KMS-11 (cell line): ENCODE data around the gene TTC24.

Experiments used
- H2AFZ ChIP-seq: fragments of 200-600 bp; sonication (generic); 2 replicates; pipeline ENCODE4 v1.6.1; 2016; ENCODE audit warnings: antibody characterized with exemption, mixed run types, low read depth
- H3K27ac ChIP-seq: fragments of 200-600 bp; sonication (generic); 2 replicates; pipeline ENCODE4 v1.6.1; 2016; ENCODE audit warnings: mild to moderate bottlenecking, mixed run types
- H3K27me3 ChIP-seq: fragments of 200-600 bp; sonication (generic); 2 replicates; pipeline ENCODE4 v1.6.1; 2017; ENCODE audit warnings: mild to moderate bottlenecking, low read depth, mixed run types, moderate library complexity; ENCODE audit not compliant: insufficient read depth
- H3K36me3 ChIP-seq: fragments of 200-600 bp; sonication (generic); 2 replicates; pipeline ENCODE4 v1.6.1; 2017; ENCODE audit warnings: mild to moderate bottlenecking, mixed run types; ENCODE audit not compliant: insufficient read depth
- H3K4me1 ChIP-seq: fragments of 200-600 bp; sonication (generic); 2 replicates; pipeline ENCODE4 v1.6.1; 2016; ENCODE audit warnings: mild to moderate bottlenecking, low read depth, mixed run types; ENCODE audit not compliant: poor library complexity, severe bottlenecking
- H3K4me2 ChIP-seq: fragments of 200-600 bp; sonication (generic); 2 replicates; pipeline ENCODE4 v1.7.0; 2016; ENCODE audit warnings: mild to moderate bottlenecking, mixed run types
- H3K4me3 ChIP-seq: fragments of 200-600 bp; sonication (generic); IDR thresholded peaks from 2 replicates; pipeline ENCODE4 v1.6.1; 2017; ENCODE audit warnings: low read depth, low read length, mixed read lengths; ENCODE audit not compliant: insufficient read depth
- H3K79me2 ChIP-seq: fragments of 200-600 bp; sonication (generic); 2 replicates; pipeline ENCODE4 v1.6.1; 2016; ENCODE audit warnings: low read depth, mixed run types; ENCODE audit not compliant: insufficient read depth
- H3K9ac ChIP-seq: fragments of 200-600 bp; sonication (generic); 2 replicates; pipeline ENCODE4 v1.6.1; 2016; ENCODE audit warnings: mild to moderate bottlenecking, mixed run types
- H4K20me1 ChIP-seq: fragments of 200-600 bp; sonication (generic); 2 replicates; pipeline ENCODE4 v1.6.1; 2016; ENCODE audit warnings: mild to moderate bottlenecking, mixed run types; ENCODE audit not compliant: insufficient read depth
- CTCF ChIP-seq: fragments of 200-600 bp; sonication (generic); conservative IDR thresholded peaks from 2 replicates; pipeline ENCODE4 v1.6.1; 2017; ENCODE audit warnings: low read depth, mild to moderate bottlenecking, antibody characterized with exemption, low read length, moderate library complexity, mixed read lengths

TTC24 gene

GRCh38 chr1:156554971-156555370 lies 24.6 kb upstream of the TTC24 start:
- no peak overlapping the region for H3K9ac ChIP-seq
- TF ChIP-seq CTCF, result no peak
- no peak overlapping the region for H3K4me2 ChIP-seq
- no peaks in the 10 kb centered on the region for H4K20me1 ChIP-seq
- no peak overlapping the region for H3K4me3 ChIP-seq
- H3K36me3 ChIP-seq, result no peaks in the 10 kb centered on the region
- no peaks in the 10 kb centered on the region for H3K79me2 ChIP-seq
- H3K27me3 ChIP-seq, result no peaks in the 10 kb centered on the region
- H2AFZ ChIP-seq, result no peak overlapping the region
- H3K27ac ChIP-seq, result no peak overlapping the region
- no peaks in the 10 kb centered on the region for H3K4me1 ChIP-seq

- no peaks in the 10 kb centered on the region for H3K36me3 ChIP-seq
- H4K20me1 ChIP-seq, result no peaks in the 10 kb centered on the region
- H3K27ac ChIP-seq, result no peak overlapping the region
- H3K27me3 ChIP-seq, result no peaks in the 10 kb centered on the region
- no peak overlapping the region for H3K9ac ChIP-seq
- H3K4me1 ChIP-seq, result no peaks in the 10 kb centered on the region
- H3K79me2 ChIP-seq, result no peaks in the 10 kb centered on the region
- no peak for TF ChIP-seq CTCF
- no peak overlapping the region for H3K4me2 ChIP-seq
- H3K4me3 ChIP-seq, result no peak overlapping the region
- no peak overlapping the region for H2AFZ ChIP-seq
Measured at GRCh38 chr1:156555715-156556114, 23.8 kb upstream of the TTC24 start.

GRCh38 chr1:156556354-156556753 lies 23.2 kb upstream of the TTC24 start:
- H3K4me2 ChIP-seq, result no peak overlapping the region
- no peaks in the 10 kb centered on the region for H3K79me2 ChIP-seq
- H3K36me3 ChIP-seq, result no peaks in the 10 kb centered on the region
- H2AFZ ChIP-seq, result no peak overlapping the region
- no peaks in the 10 kb centered on the region for H4K20me1 ChIP-seq
- no peak for TF ChIP-seq CTCF
- H3K27ac ChIP-seq, result no peak overlapping the region
- no peak overlapping the region for H3K4me3 ChIP-seq
- no peaks in the 10 kb centered on the region for H3K4me1 ChIP-seq
- no peaks in the 10 kb centered on the region for H3K27me3 ChIP-seq
- H3K9ac ChIP-seq, result no peak overlapping the region

GRCh38 chr1:156559086-156559796 lies 20.3 kb upstream of the TTC24 start:
- H3K4me3 ChIP-seq, result no peak overlapping the region
- H4K20me1 ChIP-seq, result no peaks in the 10 kb centered on the region
- H3K4me1 ChIP-seq, result no peaks in the 10 kb centered on the region
- no peak overlapping the region for H3K4me2 ChIP-seq
- no peaks in the 10 kb centered on the region for H3K36me3 ChIP-seq
- H3K79me2 ChIP-seq, result no peaks in the 10 kb centered on the region
- no peak overlapping the region for H3K9ac ChIP-seq
- no peak overlapping the region for H2AFZ ChIP-seq
- no peaks in the 10 kb centered on the region for H3K27me3 ChIP-seq
- no peak overlapping the region for H3K27ac ChIP-seq
- TF ChIP-seq CTCF, result no peak
